ENCODE results near the gene DNAJC8.

DNAJC8 gene

GRCh38 chr1:28256197-28256827 is 23.5 kb upstream of the DNAJC8 start:
- no peak for DNase-seq (ENCODE audit: low read depth, low spot score)
- H3K4me3 ChIP-seq (ENCODE audit: low read depth, low read length): no peak overlapping the region
- no peak for TF ChIP-seq CTCF (IDR thresholded peaks at IDR 0.05; ENCODE audit: low read depth, low read length)
- in situ Hi-C loops (cut with HindIII; ENCODE audit: low sequenced_read_pairs): no loop called here

- DNase-seq (ENCODE audit: low read depth, low spot score): no peak
- no peak for TF ChIP-seq CTCF (IDR thresholded peaks at IDR 0.05; ENCODE audit: low read depth, low read length)
- in situ Hi-C loops (cut with HindIII; ENCODE audit: low sequenced_read_pairs): no loop called here
- H3K4me3 ChIP-seq (ENCODE audit: low read depth, low read length): no peak overlapping the region
These were observed 17.1 kb upstream of the DNAJC8 start for GRCh38 chr1:28249866-28250295.

- in situ Hi-C loops (cut with HindIII; ENCODE audit: low sequenced_read_pairs): no loop called here
- H3K4me3 ChIP-seq (ENCODE audit: low read depth, low read length): no peak overlapping the region
- peak; percentile 60 for DNase-seq (ENCODE audit: low read depth, low spot score)
- TF ChIP-seq CTCF (IDR thresholded peaks at IDR 0.05; ENCODE audit: low read depth, low read length): no peak
These were observed 16.4 kb upstream of the DNAJC8 start for GRCh38 chr1:28249013-28249865.

- in situ Hi-C loops (cut with HindIII; ENCODE audit: low sequenced_read_pairs): no loop called here
- no peak overlapping the region for H3K4me3 ChIP-seq (ENCODE audit: low read depth, low read length)
- peak; percentile 81 for DNase-seq (ENCODE audit: low read depth, low spot score)
- peak; percentile 94 for TF ChIP-seq CTCF (IDR thresholded peaks at IDR 0.05; ENCODE audit: low read depth, low read length)
These were observed 15.6 kb upstream of the DNAJC8 start for GRCh38 chr1:28248273-28249012.

GRCh38 chr1:28247612-28248272 is 14.9 kb upstream of the DNAJC8 start:
- peak overlapping the region; percentile 25 for H3K4me3 ChIP-seq (ENCODE audit: low read depth, low read length)
- no peak for DNase-seq (ENCODE audit: low read depth, low spot score)
- no peak for TF ChIP-seq CTCF (IDR thresholded peaks at IDR 0.05; ENCODE audit: low read depth, low read length)
- in situ Hi-C loops (cut with HindIII; ENCODE audit: low sequenced_read_pairs): no loop called here

- H3K4me3 ChIP-seq (ENCODE audit: low read depth, low read length): peak overlapping the region; percentile 42
- no peak for TF ChIP-seq CTCF (IDR thresholded peaks at IDR 0.05; ENCODE audit: low read depth, low read length)
- in situ Hi-C loops (cut with HindIII; ENCODE audit: low sequenced_read_pairs): no loop called here
- DNase-seq (ENCODE audit: low read depth, low spot score): no peak
These were observed 13.6 kb upstream of the DNAJC8 start for GRCh38 chr1:28246427-28246832.
